ENCODE measurements around the gene FAM219A.

The FAM219A gene

GRCh38 chr9:34399729-34400128 is 58.6 kb downstream of the FAM219A start:
- DNase-seq, result no peak

- DNase-seq, result no peak
Observed at GRCh38 chr9:34398875-34399274, 59.5 kb downstream of the FAM219A start.

- DNase-seq, result no peak
Observed at GRCh38 chr9:34396276-34397214, 61.8 kb downstream of the FAM219A start.

GRCh38 chr9:34392511-34392910 is 65.9 kb downstream of the FAM219A start:
- no peak for DNase-seq

- no peak for DNase-seq
Observed at GRCh38 chr9:34387239-34387638, 71.1 kb downstream of the FAM219A start.

GRCh38 chr9:34386656-34387055 is 71.7 kb downstream of the FAM219A start:
- DNase-seq, result no peak

- no peak for DNase-seq
Observed at GRCh38 chr9:34385561-34386230, 72.7 kb downstream of the FAM219A start.

- DNase-seq, result no peak
Observed at GRCh38 chr9:34384368-34385165, 73.8 kb downstream of the FAM219A start.

GRCh38 chr9:34383904-34384303 is 74.5 kb downstream of the FAM219A start:
- DNase-seq, result no peak

GRCh38 chr9:34382879-34383278 is 75.5 kb downstream of the FAM219A start:
- DNase-seq, result no peak

GRCh38 chr9:34382054-34382453 is 76.3 kb downstream of the FAM219A start:
- no peak for DNase-seq

- no peak for DNase-seq
Observed at GRCh38 chr9:34381323-34381722, 77.0 kb downstream of the FAM219A start.

GRCh38 chr9:34380511-34381315 is 77.7 kb downstream of the FAM219A start:
- DNase-seq, result peak; percentile 24

GRCh38 chr9:34380034-34380510 is 78.3 kb downstream of the FAM219A start:
- no peak for DNase-seq

- DNase-seq, result peak; percentile 86
Observed at GRCh38 chr9:34379334-34380033, 78.9 kb downstream of the FAM219A start.

- no peak for DNase-seq
Observed at GRCh38 chr9:34378376-34379060, 79.9 kb downstream of the FAM219A start.

- no peak for DNase-seq
Observed at GRCh38 chr9:34377404-34377746, 81.0 kb downstream of the FAM219A start.

- DNase-seq, result peak; percentile 96
Observed at GRCh38 chr9:34376596-34377403, 81.6 kb downstream of the FAM219A start, which contains the start of gene MYORG. MYORG (minus strand) TSS chr9:34376898; CDS start chr9:34372943, 3,955 bp downstream.

GRCh38 chr9:34375901-34376595 is 82.3 kb downstream of the FAM219A start:
- DNase-seq, result no peak

Measured in NCI-H1694 (cell line).